CD4-positive, alpha-beta T cell treated with Interleukin-6 at 100 ng/mL for 8 hours (primary cell): ENCODE measurements around the gene ARL5B.

ENCODE experiments used
- DNase-seq: peaks from one replicate; pipeline ENCODE4 v3.0.0-alpha.2; 2020; ENCODE audit warnings: mixed read lengths, low spot score

Gene ARL5B

DNA sequence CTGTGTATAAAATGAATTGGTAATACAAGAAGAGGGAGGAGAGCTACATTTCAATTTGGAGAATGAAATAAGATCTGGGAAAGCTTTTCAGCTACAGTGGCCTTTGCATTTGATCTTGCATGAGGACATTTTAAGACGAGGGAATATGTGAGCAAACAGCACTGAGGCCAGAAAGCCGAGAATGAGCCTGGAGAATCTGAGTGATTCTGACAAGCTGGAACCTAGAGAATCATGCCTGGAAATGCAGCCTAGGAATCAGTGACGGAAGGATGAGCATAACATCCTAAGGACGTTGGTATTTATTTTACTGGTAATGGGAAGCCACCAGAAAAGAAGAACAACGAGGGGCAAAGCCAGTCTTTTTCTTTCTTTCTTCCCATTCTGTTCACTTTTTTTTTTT, 44.3 kb downstream of the ARL5B start:
- no peak for DNase-seq

DNA sequence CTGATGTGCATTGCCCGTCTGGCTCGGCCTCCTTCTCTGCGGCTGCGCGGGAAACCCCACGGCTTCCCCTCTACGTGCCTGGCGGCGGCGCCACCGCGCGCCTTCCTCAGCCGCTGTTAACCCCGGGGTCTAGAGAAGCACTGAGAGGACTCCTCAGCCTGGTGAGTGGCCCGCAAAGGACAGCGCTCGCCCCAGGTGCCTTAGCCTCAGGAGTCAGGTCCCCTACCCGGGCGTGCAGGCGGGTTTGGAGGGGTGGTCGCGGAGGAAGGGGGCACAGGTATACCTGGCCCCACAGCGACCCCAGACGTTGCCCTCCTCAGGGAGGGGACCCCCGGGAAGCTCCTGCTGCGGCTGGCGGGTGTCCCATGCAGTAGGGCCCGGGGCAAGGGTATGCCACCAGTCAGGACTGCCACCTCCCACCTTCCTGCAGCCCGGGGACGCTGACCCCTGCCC, 51.0 kb downstream of the ARL5B start:
- DNase-seq, result no peak

DNA sequence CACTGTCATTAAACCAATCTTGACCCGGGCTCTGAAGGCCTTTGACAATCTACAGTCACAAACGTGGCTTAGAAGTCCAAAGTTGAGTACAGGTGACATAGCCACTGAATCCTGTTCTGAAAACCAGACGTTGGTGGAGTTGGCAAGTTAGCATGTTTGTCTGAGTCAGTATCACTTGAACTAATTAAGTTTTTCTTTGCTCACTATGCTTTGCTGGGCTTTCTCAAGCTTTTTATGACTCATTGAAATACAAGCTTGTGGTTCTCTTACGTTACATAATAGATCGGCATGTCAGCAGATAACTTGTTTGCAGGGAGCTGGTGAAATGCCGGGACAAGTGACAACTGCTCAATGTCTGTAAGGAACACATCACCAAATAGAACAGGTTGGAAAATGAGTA, 53.8 kb downstream of the ARL5B start:
- DNase-seq, result no peak

DNA sequence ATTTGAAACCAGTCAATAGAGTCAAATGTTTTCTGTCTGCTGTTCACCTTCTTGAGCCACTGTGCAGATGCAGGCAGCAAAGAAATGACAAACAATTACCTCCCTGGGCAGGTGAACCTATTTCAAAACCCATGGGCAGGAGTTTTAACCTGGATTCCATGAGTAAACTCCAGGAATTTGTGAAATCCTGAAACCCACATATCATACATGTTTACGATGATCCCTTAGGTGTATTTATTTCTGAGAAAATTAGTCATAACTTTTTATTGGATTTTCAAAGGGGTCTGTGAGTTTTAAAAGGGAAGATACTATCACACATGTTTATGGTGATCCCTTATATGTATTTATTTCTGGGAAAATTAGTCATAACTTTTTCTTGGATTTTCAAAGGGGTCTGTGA, 59.8 kb downstream of the ARL5B start:
- DNase-seq, result no peak

DNA sequence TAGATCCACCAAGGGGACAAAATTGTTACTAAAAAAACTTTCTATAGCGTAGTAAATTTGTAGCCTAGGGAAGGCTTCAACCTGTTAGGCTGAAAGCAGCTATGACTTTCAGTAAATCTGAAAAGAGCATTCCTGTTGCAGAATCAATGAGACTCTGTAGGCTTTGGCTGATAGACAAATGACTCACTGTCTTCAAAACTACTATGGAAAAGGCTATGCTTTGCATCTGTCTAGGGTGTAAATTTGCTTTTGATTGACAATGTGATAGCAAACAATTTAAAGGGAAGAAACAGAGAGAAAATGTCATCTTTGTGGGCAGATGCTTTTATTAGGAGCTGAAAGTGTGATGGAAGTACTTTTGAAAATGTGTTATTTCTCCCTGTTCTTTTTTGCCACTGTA, 60.6 kb downstream of the ARL5B start:
- DNase-seq, result no peak

DNA sequence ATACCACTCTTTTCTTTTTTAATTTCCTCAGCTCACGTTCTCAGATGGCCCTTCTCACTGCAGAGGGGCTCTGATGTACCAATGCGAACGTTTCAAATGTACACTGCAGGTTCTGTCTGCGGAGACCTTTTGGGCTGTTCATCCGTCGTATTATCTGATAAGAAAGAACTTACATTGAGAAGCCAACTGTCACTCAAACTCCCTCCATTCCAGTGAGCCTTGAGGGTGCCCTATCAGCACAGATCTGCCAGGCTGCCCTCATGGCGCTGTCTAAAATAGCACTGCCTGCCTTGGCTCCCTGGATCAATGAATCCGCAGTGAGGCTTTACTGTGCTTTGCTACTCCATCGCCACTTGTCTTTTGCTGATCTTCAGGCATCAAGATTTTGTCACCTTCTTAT, 61.8 kb downstream of the ARL5B start:
- DNase-seq, result no peak

DNA sequence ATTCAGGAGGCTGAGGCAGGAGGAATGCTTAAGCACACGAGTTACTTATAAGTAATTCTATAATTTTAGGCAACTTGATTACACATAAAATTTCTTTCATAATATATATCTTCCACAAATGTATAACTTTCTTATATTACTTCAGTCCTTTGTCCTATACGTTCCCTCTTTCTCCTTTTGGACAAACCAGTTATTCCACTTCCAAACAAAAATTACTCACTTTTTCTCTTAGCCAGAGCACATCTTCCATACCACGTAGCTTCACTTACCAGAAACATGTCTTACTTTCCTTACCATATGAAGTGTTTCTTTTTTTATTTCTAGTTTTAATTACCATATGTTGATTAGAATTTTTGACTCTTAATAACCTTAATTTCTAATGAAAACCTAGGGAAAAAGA, 64.6 kb downstream of the ARL5B start:
- no peak for DNase-seq
